Panc1 (cell line): Measurements from ENCODE around the gene HSPA1L.

Experiments used
- POLR2AphosphoS5 ChIP-seq: IDR thresholded peaks from 2 replicates; pipeline ENCODE4 v1.6.1; 2012; ENCODE audit warnings: mild to moderate bottlenecking, low read depth, low read length, moderate library complexity
- SIN3A ChIP-seq: IDR thresholded peaks from 2 replicates; pipeline ENCODE4 v1.6.1; 2012; ENCODE audit warnings: low read depth, mild to moderate bottlenecking, low read length, moderate library complexity, borderline replicate concordance; ENCODE audit not compliant: insufficient read depth
- TCF7L2 ChIP-seq: IDR thresholded peaks from 2 replicates; pipeline ENCODE4 v1.6.1; 2011; ENCODE audit warnings: mild to moderate bottlenecking, low read depth, low read length, inconsistent platforms
- TF ChIP-seq, protein P1 (sequence below): fragments of 450-650 bp; IDR thresholded peaks from 2 replicates; pipeline ENCODE4 v1.5.1; 2017; ENCODE audit warnings: mild to moderate bottlenecking

DNA sequence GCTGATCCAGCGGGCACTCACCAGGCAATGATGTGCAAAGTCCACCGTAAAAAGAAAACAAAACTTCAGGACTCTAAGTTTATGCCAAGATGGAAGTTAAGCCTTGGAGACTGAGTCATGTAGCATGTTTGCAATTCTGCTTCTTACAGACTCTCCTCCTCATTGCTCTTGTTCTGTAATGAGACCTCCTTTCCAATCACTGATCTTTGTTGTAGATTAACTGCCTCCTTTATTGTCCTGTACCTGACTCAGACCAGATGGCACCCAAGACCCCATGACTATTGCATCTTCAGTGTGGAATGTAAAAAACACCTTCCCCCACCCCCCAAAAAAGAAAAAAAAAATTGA lies 36.4 kb upstream of the HSPA1L start:
- TF ChIP-seq, protein P1, sequence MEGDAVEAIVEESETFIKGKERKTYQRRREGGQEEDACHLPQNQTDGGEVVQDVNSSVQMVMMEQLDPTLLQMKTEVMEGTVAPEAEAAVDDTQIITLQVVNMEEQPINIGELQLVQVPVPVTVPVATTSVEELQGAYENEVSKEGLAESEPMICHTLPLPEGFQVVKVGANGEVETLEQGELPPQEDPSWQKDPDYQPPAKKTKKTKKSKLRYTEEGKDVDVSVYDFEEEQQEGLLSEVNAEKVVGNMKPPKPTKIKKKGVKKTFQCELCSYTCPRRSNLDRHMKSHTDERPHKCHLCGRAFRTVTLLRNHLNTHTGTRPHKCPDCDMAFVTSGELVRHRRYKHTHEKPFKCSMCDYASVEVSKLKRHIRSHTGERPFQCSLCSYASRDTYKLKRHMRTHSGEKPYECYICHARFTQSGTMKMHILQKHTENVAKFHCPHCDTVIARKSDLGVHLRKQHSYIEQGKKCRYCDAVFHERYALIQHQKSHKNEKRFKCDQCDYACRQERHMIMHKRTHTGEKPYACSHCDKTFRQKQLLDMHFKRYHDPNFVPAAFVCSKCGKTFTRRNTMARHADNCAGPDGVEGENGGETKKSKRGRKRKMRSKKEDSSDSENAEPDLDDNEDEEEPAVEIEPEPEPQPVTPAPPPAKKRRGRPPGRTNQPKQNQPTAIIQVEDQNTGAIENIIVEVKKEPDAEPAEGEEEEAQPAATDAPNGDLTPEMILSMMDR = no peak
- no peak for TF ChIP-seq POLR2AphosphoS5
- TF ChIP-seq TCF7L2 = no peak
- TF ChIP-seq SIN3A = no peak
